ENCODE measurements around the gene LMBR1.
"Not testable (repeated sequence)": the region's sequence is repeated elsewhere in the genome, so short reads cannot be mapped to it uniquely, and the experiment has no call there.

GRCh38 chr7:156922304-156922703 is 29.3 kb upstream of the LMBR1 start:
- not testable (repeated sequence) for TF ChIP-seq CTCF, POLR2A (IDR thresholded peaks at IDR 0.05)

All from esophagus squamous epithelium (tissue), 4 donors.